ENCODE data around the gene CCDC124. TPM values are rescaled to one million over a fixed set of nuclear protein-coding genes. Genes with fewer than 3 reads are reported as not detected.

Gene CCDC124
- total RNA-seq, 3 donors from 2014 or later = 43.8 to 53.4 (median 47.9) TPM

GRCh38 chr19:17943274-17944221 is 10.7 kb downstream of the CCDC124 start:
- Histone ChIP-seq H3K36me3 (no peaks in the 10 kb centered on the region), H3K27ac (no peak overlapping the region), H3K27me3 (no peaks in the 10 kb centered on the region), H3K4me1 (no peaks in the 10 kb centered on the region), H3K9me3 (no peaks in the 10 kb centered on the region), H3K4me3 (no peak overlapping the region)
- intact Hi-C loops (cut with DNase I; ENCODE audit: low total_unique reads) = no loop called here
- no peak for DNase-seq (ENCODE audit: low spot score in 2 of 2)
- no peak for TF ChIP-seq POLR2A (IDR thresholded peaks at IDR 0.05)
- no peak for TF ChIP-seq POLR2AphosphoS5 (IDR thresholded peaks at IDR 0.05)
- TF ChIP-seq, protein P1, sequence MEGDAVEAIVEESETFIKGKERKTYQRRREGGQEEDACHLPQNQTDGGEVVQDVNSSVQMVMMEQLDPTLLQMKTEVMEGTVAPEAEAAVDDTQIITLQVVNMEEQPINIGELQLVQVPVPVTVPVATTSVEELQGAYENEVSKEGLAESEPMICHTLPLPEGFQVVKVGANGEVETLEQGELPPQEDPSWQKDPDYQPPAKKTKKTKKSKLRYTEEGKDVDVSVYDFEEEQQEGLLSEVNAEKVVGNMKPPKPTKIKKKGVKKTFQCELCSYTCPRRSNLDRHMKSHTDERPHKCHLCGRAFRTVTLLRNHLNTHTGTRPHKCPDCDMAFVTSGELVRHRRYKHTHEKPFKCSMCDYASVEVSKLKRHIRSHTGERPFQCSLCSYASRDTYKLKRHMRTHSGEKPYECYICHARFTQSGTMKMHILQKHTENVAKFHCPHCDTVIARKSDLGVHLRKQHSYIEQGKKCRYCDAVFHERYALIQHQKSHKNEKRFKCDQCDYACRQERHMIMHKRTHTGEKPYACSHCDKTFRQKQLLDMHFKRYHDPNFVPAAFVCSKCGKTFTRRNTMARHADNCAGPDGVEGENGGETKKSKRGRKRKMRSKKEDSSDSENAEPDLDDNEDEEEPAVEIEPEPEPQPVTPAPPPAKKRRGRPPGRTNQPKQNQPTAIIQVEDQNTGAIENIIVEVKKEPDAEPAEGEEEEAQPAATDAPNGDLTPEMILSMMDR (IDR thresholded peaks at IDR 0.05) = no peak

DNA sequence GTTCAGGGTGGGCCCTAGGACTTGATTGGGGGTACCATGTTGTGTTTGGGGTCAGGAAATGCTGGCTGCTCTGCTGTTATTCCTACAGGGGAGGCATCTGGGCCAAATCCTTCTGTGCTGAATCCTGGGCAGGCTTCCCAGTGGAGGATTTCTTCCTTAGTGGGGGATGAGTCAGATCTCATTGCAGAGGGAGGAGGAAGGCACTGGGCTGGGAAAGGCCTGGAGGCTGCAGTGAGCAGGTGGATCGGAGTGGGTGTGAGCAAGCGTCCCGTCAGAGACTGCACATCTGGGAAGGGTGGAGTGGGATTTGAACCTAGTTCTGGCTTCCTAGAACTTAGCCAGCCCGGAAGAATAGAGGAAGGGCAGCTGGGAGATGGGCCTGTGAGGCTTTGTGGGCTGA is 11.5 kb downstream of the CCDC124 start:
- no peaks in the 10 kb centered on the region for H3K9me3 ChIP-seq
- DNase-seq (ENCODE audit: low spot score in 2 of 2) = no peak
- intact Hi-C loops (cut with DNase I; ENCODE audit: low total_unique reads) = no loop called here
- H3K36me3 ChIP-seq = no peaks in the 10 kb centered on the region
- no peak overlapping the region for H3K4me3 ChIP-seq
- TF ChIP-seq POLR2AphosphoS5 (IDR thresholded peaks at IDR 0.05) (no peak), POLR2A (IDR thresholded peaks at IDR 0.05) (no peak)
- TF ChIP-seq, protein P1 (IDR thresholded peaks at IDR 0.05) = no peak
- H3K27me3 ChIP-seq = peaks cover 0 to 6% of the 10 kb centered on the region in 2 donors
- H3K27ac ChIP-seq = no peak overlapping the region
- peaks cover 0 to 2% of the 10 kb centered on the region in 2 donors for H3K4me1 ChIP-seq

DNA sequence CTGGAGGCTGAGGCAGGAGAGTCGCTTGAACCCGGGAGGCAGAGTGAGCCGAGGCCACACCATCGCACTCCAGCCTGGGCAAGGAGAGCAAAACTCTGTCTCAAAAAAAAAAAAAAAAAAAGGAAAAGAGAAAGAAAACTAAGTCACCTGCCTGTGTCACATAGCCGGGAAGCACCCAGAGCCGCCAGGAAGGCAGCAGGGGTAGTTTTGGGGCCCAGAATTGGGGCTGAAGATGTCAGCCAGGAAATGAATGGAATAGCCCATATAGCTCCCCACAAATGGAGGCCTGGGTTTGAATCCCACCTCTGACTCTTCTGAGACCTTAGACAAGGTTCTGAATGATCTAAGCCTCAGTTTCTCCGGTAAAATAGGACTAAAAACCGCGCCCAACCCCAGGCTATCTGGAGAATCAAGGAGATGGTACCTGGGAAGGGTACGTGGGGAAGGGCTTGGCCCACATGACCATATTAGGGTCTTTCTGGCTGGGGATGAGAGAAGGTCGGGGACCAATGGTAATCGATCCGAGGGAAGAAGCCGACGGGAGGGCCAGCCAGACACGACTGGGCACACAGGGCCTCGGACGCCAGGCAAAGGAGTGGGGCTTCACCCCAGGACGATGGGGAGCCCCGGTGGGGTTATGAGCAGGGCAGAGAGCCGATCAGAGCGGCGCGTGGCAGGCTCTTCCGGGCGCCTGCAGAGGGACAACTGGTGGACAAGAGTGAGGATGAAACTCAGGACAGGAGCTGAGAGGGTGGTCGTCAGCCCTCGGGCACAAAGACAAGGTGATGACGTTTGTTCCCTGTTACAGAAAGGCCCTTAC is 14.4 kb downstream of the CCDC124 start:
- Histone ChIP-seq H3K36me3 (no peaks in the 10 kb centered on the region), H3K9me3 (no peaks in the 10 kb centered on the region), H3K27me3 (peaks cover 3 to 34% of the 10 kb centered on the region in 2 donors), H3K4me1 (peaks cover 3 to 23% of the 10 kb centered on the region in 2 donors), H3K27ac (peak overlapping the region; percentile 32 to 68), H3K4me3 (peak overlapping the region; percentile 64 to 92 (median 84))
- intact Hi-C loops (cut with DNase I; ENCODE audit: low total_unique reads) = no loop called here
- no peak for DNase-seq (ENCODE audit: low spot score in 2 of 2)
- TF ChIP-seq, protein P1 (IDR thresholded peaks at IDR 0.05) = no peak
- no peak for TF ChIP-seq POLR2A (IDR thresholded peaks at IDR 0.05)
- TF ChIP-seq POLR2AphosphoS5 (IDR thresholded peaks at IDR 0.05) = no peak

GRCh38 chr19:17947815-17948513 is 15.1 kb downstream of the CCDC124 start:
- peak; percentile 84 to 88 for DNase-seq (ENCODE audit: low spot score in 2 of 2)
- peaks cover 10 to 41% of the 10 kb centered on the region in 2 donors for H3K27me3 ChIP-seq
- no peaks in the 10 kb centered on the region for H3K36me3 ChIP-seq
- H3K9me3 ChIP-seq = no peaks in the 10 kb centered on the region
- TF ChIP-seq, protein P1 (IDR thresholded peaks at IDR 0.05) = no peak
- peak in 1 of 3 donors; percentile 23 for TF ChIP-seq POLR2AphosphoS5 (IDR thresholded peaks at IDR 0.05)
- H3K4me1 ChIP-seq = peaks cover 3 to 29% of the 10 kb centered on the region in 2 donors
- peak overlapping the region; percentile 64 to 92 (median 84) for H3K4me3 ChIP-seq
- H3K27ac ChIP-seq = peak overlapping the region; percentile 32 to 55
- intact Hi-C loops (cut with DNase I; ENCODE audit: low total_unique reads) = no loop called here

Data from breast epithelium (tissue), 4 donors.